ENCODE measurements around the gene CROCC.

DNA sequence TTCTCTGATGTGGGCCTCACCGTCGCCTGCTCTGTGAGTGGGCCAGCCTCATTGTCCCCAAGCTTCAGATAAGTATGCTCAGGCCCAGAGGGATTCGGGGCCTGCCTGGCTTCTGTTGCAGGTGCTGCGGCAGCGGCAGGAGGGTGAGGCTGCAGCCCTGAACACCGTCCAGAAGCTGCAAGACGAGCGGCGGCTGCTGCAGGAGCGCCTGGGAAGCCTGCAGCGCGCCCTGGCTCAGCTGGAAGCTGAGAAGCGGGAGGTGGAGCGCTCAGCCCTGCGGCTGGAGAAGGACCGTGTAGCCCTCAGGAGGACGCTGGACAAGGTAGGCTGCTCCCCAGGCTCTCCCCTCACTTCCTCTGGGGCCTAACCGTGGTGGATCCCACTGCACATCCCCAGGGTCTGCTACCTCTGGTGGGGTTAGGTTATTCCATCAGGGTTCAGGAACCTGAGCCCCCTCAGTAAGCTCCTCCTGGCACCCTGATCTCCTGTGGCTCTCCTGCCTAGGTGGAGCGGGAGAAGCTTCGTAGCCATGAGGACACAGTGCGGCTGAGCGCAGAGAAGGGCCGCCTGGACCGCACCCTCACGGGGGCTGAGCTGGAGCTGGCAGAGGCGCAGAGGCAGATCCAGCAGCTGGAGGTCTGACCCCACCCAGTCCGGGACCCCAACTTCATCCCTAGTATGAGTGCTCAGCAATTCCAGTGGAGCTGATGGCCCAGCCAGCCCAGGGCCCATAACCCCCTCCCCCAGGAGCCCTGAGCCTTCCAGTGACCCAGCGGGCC is 48.6 kb downstream of the CROCC start:
- TF ChIP-seq TAF1 (IDR thresholded peaks at IDR 0.05; ENCODE audit: borderline replicate concordance, low read depth, low read length), result no peak
- TF ChIP-seq, protein P1, sequence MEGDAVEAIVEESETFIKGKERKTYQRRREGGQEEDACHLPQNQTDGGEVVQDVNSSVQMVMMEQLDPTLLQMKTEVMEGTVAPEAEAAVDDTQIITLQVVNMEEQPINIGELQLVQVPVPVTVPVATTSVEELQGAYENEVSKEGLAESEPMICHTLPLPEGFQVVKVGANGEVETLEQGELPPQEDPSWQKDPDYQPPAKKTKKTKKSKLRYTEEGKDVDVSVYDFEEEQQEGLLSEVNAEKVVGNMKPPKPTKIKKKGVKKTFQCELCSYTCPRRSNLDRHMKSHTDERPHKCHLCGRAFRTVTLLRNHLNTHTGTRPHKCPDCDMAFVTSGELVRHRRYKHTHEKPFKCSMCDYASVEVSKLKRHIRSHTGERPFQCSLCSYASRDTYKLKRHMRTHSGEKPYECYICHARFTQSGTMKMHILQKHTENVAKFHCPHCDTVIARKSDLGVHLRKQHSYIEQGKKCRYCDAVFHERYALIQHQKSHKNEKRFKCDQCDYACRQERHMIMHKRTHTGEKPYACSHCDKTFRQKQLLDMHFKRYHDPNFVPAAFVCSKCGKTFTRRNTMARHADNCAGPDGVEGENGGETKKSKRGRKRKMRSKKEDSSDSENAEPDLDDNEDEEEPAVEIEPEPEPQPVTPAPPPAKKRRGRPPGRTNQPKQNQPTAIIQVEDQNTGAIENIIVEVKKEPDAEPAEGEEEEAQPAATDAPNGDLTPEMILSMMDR (IDR thresholded peaks at IDR 0.05), result no peak
- TF ChIP-seq, protein P2, sequence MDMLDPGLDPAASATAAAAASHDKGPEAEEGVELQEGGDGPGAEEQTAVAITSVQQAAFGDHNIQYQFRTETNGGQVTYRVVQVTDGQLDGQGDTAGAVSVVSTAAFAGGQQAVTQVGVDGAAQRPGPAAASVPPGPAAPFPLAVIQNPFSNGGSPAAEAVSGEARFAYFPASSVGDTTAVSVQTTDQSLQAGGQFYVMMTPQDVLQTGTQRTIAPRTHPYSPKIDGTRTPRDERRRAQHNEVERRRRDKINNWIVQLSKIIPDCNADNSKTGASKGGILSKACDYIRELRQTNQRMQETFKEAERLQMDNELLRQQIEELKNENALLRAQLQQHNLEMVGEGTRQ (IDR thresholded peaks at IDR 0.05; ENCODE audit: borderline replicate concordance, low read depth, low read length), result no peak
- no peak for TF ChIP-seq CHD2 (IDR thresholded peaks at IDR 0.05; ENCODE audit: low read length, partially characterized antibody)
- TF ChIP-seq GATA2 (CRISPR knock-in tag; IDR thresholded peaks at IDR 0.05), result no peak
- TF ChIP-seq POLR2AphosphoS5 (IDR thresholded peaks at IDR 0.05; ENCODE audit: low read depth, low read length), result no peak
- no peak for TF ChIP-seq YY1 (IDR thresholded peaks at IDR 0.05; ENCODE audit: low read depth)
